Caco-2 (cell line): ENCODE measurements around the gene RASSF8. TPM values are rescaled to one million over a fixed set of nuclear protein-coding genes. Genes with fewer than 3 reads are reported as not detected.

ENCODE experiments used
- BruUV-seq: library from RNA; stranded (reverse); fragments of 400-500 nt; replicated peaks from 2 replicates; lab custom pipeline; 2021; lab: Mats Ljungman, UMichigan
- CTCF ChIA-PET: fragments of 300-600 bp; sonication (Branson Sonifier 250); formaldehyde crosslinking; loops from one replicate; lab custom pipeline; 2022; ENCODE audit warnings: antibody characterized with exemption; lab: Charles Lee
- POLR2A ChIA-PET: fragments of 300-600 bp; sonication (Branson Sonifier 250); formaldehyde crosslinking; loops from one replicate; lab custom pipeline; 2022; ENCODE audit warnings: antibody characterized with exemption; lab: Charles Lee
- DNase-seq, 2 experiments: peaks; one replicate each; pipeline versions ENCODE4 v3.0.0 to v3.0.0-alpha.2; 2020 to 2022
- H3K27me3 ChIP-seq: replicated peaks from 2 replicates; pipeline ENCODE4 v1.6.0; 2011; ENCODE audit warnings: low read length; ENCODE audit not compliant: control insufficient read depth, insufficient read depth
- H3K36me3 ChIP-seq: 2 replicates; pipeline ENCODE4 v1.5.1; 2011; ENCODE audit warnings: low read length; ENCODE audit not compliant: control insufficient read depth, insufficient read depth
- H3K4me1 ChIP-seq: fragments of 250-450 bp; sonication (Bioruptor Pico); 2 replicates; pipeline ENCODE4 v1.5.1; 2020; ENCODE audit warnings: mild to moderate bottlenecking
- H3K4me3 ChIP-seq: 2 replicates; pipeline ENCODE4 v1.5.1; 2011; ENCODE audit warnings: low read depth, mild to moderate bottlenecking, control low read depth, low read length
- H3K9me3 ChIP-seq: fragments of 250-450 bp; sonication (Bioruptor Pico); 2 replicates; pipeline ENCODE4 v1.5.1; 2020; ENCODE audit warnings: mild to moderate bottlenecking, moderate library complexity
- H3K27ac Mint-ChIP-seq: one replicate; pipeline ENCODE4 v1.8.0; 2022; ENCODE audit warnings: mixed read lengths; ENCODE audit not compliant: unreplicated experiment
- H3K27me3 Mint-ChIP-seq: one replicate; pipeline ENCODE4 v1.8.0; 2022; ENCODE audit warnings: mixed read lengths; ENCODE audit not compliant: insufficient read depth, unreplicated experiment
- H3K36me3 Mint-ChIP-seq: one replicate; pipeline ENCODE4 v1.8.0; 2022; ENCODE audit warnings: mild to moderate bottlenecking, mixed read lengths; ENCODE audit not compliant: insufficient read depth, unreplicated experiment
- H3K4me1 Mint-ChIP-seq: one replicate; pipeline ENCODE4 v1.8.0; 2022; ENCODE audit warnings: low read depth, mixed read lengths; ENCODE audit not compliant: unreplicated experiment
- H3K4me3 Mint-ChIP-seq: one replicate; pipeline ENCODE4 v1.8.0; 2022; ENCODE audit warnings: mild to moderate bottlenecking, moderate library complexity, mixed read lengths; ENCODE audit not compliant: unreplicated experiment
- H3K9me3 Mint-ChIP-seq: one replicate; pipeline ENCODE4 v1.8.0; 2022; ENCODE audit warnings: mixed read lengths; ENCODE audit not compliant: unreplicated experiment
- intact Hi-C: fragments of 100-400 bp; cut with micrococcal nuclease; formaldehyde crosslinking; loops from one replicate; pipeline ENCODE4 v1.10.0; 2022; ENCODE audit not compliant: unreplicated experiment
- total RNA-seq: library from RNA; stranded (reverse); gene quantifications from 2 replicates; pipeline ENCODE4 v1.2.3, GENCODE V29; 2022
- TF ChIP-seq, protein P1 (sequence below), 2 experiments: fragments of 200-600 bp in 1 of 2; IDR thresholded peaks; 1 replicate in 1 of 2; 2 replicates in 1 of 2; pipeline versions ENCODE4 v1.5.1 to v1.8.0; 2011 to 2022; ENCODE audit warnings: antibody characterized with exemption in 1 of 2, control low read depth in 1 of 2, inconsistent platforms in 1 of 2, low read depth in 1 of 2, low read length in 1 of 2, mild to moderate bottlenecking in 1 of 2, moderate library complexity in 1 of 2; ENCODE audit not compliant: insufficient read depth in 1 of 2, severe bottlenecking in 1 of 2, unreplicated experiment in 1 of 2

The RASSF8 gene
- total RNA-seq, 1 experiment from 2014 or later, result 143 TPM

DNA sequence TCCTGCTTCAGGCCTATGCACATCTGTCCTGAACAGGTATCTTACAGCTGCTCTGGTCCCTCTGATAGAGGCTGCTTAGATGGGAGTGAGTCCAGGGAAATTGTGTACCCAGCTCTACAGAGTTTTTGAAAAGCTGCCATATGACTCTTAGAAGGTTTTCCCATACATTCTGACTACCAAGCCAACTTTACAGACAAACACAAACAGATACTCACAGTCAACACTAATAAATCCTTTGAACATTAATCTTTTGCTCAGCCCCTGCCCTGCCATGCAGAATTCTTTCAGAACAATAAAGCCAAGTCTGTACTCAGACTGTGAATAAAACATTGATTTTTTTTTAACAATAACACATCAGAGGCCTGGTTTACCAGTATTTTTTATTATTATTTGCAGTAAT, 21.4 kb upstream of the RASSF8 start:
- TF ChIP-seq, protein P1, sequence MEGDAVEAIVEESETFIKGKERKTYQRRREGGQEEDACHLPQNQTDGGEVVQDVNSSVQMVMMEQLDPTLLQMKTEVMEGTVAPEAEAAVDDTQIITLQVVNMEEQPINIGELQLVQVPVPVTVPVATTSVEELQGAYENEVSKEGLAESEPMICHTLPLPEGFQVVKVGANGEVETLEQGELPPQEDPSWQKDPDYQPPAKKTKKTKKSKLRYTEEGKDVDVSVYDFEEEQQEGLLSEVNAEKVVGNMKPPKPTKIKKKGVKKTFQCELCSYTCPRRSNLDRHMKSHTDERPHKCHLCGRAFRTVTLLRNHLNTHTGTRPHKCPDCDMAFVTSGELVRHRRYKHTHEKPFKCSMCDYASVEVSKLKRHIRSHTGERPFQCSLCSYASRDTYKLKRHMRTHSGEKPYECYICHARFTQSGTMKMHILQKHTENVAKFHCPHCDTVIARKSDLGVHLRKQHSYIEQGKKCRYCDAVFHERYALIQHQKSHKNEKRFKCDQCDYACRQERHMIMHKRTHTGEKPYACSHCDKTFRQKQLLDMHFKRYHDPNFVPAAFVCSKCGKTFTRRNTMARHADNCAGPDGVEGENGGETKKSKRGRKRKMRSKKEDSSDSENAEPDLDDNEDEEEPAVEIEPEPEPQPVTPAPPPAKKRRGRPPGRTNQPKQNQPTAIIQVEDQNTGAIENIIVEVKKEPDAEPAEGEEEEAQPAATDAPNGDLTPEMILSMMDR (IDR thresholded peaks at IDR 0.05; ENCODE audit: insufficient read depth in 1 of 2, low read depth in 1 of 2, low read length in 1 of 2, severe bottlenecking in 1 of 2, unreplicated experiment in 1 of 2), result no peak
- intact Hi-C loops, result no loop called here
- Histone ChIP-seq H3K36me3 (no peaks in the 10 kb centered on the region), H3K4me3 (no peak overlapping the region), H3K9me3 (no peaks in the 10 kb centered on the region), H3K4me1 (peaks cover 28% of the 10 kb centered on the region), H3K27me3 (no peaks in the 10 kb centered on the region)
- BruUV-seq, result no TSS peak
- Mint-ChIP-seq H3K4me1 (peaks cover 32% of the 10 kb centered on the region), H3K36me3 (no peaks in the 10 kb centered on the region), H3K4me3 (no peak overlapping the region), H3K9me3 (no peaks in the 10 kb centered on the region), H3K27me3 (no peaks in the 10 kb centered on the region), H3K27ac (no peak overlapping the region)
- POLR2A ChIA-PET, result no interaction called here
- CTCF ChIA-PET, result no interaction called here
- no peak for DNase-seq

DNA sequence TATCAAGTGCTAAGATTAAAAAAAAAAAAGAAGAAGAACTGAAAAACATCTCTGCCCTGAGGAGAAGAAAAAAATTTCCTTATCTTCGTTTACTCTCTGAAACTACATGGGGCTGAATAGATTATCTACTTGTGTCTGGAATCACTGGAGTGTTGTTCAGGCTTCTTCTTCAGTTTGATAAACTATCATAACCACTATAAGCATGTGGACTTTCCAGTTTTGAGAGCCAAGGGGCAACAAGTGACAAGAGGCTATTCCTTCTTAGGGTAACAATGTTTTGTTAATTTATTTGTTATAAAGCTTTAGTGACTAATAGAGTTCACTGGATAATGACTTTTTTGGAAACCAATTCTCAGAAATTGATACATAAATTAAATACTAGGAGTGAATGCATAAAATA, 19.9 kb upstream of the RASSF8 start:
- peaks cover 40% of the 10 kb centered on the region for H3K4me1 Mint-ChIP-seq
- intact Hi-C loops, result no loop called here
- DNase-seq, result no peak
- Histone ChIP-seq H3K4me1 (peaks cover 28% of the 10 kb centered on the region), H3K27me3 (no peaks in the 10 kb centered on the region), H3K4me3 (no peak overlapping the region), H3K36me3 (no peaks in the 10 kb centered on the region), H3K9me3 (no peaks in the 10 kb centered on the region)
- no peak overlapping the region for H3K4me3 Mint-ChIP-seq
- no peaks in the 10 kb centered on the region for H3K9me3 Mint-ChIP-seq
- ChIA-PET POLR2A (no interaction called here), CTCF (no interaction called here)
- no peaks in the 10 kb centered on the region for H3K36me3 Mint-ChIP-seq
- H3K27ac Mint-ChIP-seq, result peak overlapping the region; percentile 19
- no TSS peak for BruUV-seq
- no peaks in the 10 kb centered on the region for H3K27me3 Mint-ChIP-seq
- TF ChIP-seq, protein P1 (IDR thresholded peaks at IDR 0.05; ENCODE audit: insufficient read depth in 1 of 2, low read depth in 1 of 2, low read length in 1 of 2, severe bottlenecking in 1 of 2, unreplicated experiment in 1 of 2), result no peak

DNA sequence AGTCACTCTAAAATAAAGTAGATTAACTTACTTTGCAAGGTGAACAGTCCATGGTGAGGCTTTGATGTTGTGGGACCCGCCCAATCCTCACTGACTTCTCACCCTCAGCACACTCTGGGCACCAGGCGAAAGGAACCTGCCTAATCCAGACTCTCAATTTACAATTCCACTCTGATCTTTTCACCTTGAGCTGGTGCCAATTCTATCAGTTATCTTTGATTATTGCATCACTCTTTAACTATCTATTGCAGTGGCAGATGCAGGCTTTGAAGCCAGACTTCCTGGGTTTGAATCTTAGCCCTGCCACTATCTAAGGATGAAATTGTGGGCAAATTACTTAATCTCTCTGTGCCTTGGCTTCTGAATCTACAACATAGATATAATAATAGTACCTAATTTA, 18.9 kb upstream of the RASSF8 start:
- no TSS peak for BruUV-seq
- intact Hi-C loops, result no loop called here
- CTCF ChIA-PET, result no interaction called here

More for the DNA sequence above, 18.9 kb upstream of the RASSF8 start:
- Mint-ChIP-seq H3K4me3 (no peak overlapping the region), H3K27ac (no peak overlapping the region), H3K4me1 (peaks cover 40% of the 10 kb centered on the region), H3K27me3 (no peaks in the 10 kb centered on the region), H3K9me3 (no peaks in the 10 kb centered on the region), H3K36me3 (no peaks in the 10 kb centered on the region)
- Histone ChIP-seq H3K9me3 (no peaks in the 10 kb centered on the region; the same call in 1 of the 2 replicates), H3K27me3 (no peaks in the 10 kb centered on the region), H3K36me3 (no peaks in the 10 kb centered on the region), H3K4me3 (no peak overlapping the region), H3K4me1 (peaks cover 28% of the 10 kb centered on the region)
- DNase-seq, result no peak
- TF ChIP-seq, protein P1 (IDR thresholded peaks at IDR 0.05; ENCODE audit: insufficient read depth in 1 of 2, low read depth in 1 of 2, low read length in 1 of 2, severe bottlenecking in 1 of 2, unreplicated experiment in 1 of 2), result no peak
- POLR2A ChIA-PET, result no interaction called here
